NCI-H774 (cell line): ENCODE results near the gene SPTBN5.

Experiments
- DNase-seq: peaks from one replicate; lab custom pipeline; 2025; lab: John Stamatoyannopoulos, UW

The SPTBN5 gene

DNA sequence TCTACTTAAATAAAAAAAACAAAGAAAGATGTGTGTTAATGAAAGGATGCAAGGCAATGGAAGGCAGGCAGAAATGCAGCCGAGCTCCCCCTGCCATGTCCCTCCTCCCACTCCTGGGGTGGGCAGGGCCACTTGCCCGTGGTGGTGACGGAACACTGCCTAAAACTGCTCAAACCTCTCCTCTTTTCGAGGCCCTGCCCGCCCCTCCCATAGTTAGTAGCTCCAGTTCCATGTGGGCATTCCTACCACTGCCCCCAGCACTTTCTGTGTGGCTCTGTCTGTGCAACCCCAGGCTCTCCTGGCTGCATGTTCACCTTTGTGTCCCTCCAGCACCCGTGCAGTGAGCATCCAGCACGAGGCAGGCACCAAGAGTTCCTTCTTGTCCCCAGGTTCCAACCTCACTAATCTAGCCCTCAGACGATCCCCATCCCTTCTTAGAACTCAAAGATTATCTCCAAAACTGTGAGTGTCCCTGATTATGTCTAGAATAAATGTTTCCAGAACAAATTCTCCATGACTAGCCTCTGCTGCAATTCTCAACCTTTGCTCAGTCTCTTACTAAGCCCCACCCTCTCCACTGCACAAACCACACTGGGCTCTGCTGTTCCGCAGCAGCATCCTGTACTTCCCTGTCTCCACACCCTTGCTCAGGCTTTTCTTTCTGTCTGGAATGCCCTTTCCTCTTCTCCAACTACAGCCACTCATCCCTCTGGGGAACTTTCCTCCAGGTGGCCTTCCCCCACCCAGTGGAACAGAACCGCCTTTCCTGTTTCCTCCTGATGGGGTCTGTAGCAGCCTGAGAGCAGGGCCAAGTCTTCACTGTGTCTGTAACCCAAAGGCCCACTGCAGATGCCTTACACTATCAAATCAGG, 32.6 kb upstream of the SPTBN5 start:
- DNase-seq, result no peak

DNA sequence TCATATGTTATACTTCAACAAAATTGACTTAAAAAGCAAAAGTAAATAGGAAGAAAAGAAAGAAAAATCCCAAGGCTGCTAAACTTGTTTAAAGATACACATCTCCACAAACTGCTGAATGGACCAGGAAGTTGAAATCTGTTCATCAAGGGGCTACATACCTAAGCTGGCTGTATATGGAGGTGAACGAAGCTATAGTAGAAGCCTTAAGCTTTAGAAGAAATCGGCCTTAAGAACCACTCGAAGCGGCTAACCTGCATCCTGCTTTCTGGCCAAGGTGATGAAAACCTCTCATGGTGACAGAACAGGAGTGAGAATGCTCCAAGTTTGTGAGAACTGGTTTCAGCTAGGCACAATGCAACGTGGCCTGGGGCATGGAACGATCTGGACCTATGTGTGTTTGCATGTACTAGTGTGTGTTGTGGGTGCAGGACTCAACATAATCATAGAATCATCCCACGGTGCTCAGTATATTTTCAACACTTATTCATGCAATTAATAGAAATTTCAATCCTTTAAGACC, 31.3 kb upstream of the SPTBN5 start:
- DNase-seq, result no peak

DNA sequence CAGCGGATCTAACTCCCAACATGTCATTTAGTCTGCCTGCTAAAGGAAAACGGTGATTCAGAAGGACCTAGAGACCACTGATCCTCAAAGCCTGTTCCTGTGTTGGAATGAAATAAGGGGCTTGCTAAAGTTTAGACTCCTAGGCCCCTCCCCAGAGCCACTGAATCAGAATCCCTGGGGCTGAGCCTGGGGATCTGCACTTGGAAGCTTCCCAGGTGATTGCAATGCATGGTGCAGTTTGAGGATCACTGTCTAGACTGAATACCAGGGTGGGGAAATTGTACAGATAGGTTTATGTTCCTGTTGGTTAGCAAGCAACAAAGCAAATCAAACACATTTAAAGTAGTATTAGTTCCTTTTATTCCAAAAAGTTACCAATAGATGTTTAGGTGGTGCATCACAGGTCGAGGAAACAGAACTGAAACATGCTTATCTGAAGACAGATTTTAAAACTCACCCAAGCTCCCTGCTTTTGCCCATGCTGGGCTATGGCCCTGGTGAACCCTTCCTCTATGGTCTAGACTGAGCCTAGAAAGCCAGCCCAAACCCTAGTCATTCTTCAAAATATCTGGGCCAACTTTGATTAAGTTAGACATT, 29.6 kb upstream of the SPTBN5 start:
- no peak for DNase-seq

DNA sequence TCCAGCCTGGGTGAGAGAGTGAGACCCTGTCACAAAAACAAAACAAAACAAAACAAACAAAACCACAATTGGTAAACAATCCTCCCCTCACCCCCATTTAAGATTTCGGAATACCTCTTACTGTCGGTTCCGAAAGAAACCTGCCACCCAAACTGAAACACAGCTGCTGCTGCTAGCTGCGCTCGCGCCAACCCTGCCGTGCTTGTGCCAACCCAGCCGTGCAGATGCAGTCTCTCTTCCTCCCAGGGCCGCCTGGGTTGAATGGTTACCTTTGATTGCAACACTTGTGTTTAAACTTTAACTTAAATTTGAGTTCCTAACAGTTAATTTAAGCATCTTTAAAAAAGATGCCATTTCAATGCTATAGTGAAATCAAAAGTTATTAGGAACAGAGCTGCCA, 28.5 kb upstream of the SPTBN5 start:
- DNase-seq, result no peak

DNA sequence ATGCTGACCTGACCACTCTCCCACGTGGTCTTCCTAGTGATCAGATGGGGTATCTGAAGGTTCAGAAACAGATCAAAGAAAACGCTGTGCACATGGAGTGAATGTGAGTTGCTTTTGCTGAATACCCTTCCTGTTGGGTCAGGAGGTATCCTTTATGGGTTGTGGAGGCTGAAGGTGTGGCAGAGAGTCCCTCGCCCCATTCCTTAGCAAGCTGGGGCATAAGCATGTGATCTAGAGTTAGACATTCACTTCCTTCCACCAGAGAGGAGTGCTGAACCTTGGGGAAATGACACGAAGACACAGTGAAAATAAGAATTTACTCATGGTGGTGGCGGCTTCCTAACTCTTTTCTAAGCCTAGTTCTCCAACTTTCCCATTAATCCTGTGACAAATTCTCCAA, 27.8 kb upstream of the SPTBN5 start:
- DNase-seq, result no peak

DNA sequence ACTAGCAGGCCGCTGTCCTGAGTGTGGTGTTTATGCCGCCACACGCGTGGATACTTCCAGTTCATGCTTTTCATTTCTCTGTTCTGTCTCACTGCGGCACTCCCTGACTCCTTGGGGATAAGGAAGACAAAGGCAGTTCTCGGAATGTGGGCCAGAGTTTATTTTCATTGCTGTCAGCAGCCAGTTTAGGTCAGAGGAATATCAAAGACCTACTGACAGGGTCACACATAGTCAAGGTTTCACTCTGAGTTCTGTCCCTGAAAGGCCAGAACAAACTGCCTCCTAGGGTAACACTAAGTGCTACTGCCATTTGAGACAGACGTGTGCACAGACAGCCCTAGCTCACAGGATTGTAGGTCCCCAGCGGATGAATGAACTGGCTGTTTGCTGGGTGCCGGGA, 27.3 kb upstream of the SPTBN5 start:
- no peak for DNase-seq

DNA sequence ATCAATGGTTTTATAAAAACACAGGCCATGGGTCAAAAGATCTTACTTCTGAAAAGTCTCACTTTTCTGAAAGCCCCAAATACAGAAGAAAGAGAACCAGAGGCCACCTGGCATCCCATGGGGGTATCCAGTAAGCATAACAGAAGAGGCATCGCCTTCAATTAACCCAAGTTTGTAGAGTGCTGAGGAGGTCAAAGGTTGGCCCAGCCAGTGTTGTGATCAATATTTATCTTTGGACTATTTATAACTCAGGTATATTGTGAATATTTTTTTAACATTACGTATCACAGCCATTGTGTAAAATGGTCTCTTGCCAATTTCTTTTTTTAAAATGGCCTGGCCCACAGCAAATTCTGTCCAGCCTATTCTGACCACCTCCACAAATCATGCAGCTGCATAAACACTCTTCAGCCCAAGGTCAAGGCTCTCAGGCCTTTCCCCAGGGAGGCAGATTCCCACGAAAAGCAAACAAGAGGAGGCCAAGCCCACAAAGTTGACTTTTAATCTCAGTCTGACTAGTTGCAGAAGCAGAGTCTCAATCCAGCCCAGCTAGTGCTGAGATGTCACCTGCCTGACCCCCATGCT, 26.2 kb upstream of the SPTBN5 start:
- peak; percentile 20 for DNase-seq

DNA sequence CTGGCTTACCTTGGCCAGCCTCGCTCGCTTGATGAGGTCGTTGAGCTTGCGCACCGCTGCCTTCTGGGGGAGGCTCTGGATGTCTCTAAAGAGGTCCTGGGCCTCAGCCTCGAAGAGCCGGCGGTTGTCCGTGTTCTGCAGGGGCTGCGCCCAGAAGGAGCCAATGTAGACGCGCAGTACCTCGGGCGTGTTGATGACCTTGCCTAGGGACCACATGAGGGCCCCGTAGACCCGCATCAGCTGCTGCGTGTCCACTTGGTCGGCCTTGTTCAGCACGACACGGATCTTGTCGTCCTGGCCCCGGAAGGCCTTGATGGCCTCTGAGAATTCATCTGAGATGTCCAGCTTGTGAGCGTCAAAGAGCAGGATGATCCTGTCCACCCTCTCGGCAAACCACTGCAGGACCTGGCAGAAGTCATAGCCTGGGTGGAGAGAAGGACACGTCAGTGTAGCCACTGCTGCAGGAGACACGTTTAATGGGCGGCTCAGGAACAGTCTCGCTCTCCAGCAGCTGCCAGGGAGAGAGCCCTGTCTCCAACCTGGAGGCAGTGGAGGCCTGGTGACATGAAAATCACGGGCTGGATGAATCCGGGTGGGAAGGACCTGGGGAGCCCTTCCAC, 25.5 kb upstream of the SPTBN5 start:
- DNase-seq, result no peak

DNA sequence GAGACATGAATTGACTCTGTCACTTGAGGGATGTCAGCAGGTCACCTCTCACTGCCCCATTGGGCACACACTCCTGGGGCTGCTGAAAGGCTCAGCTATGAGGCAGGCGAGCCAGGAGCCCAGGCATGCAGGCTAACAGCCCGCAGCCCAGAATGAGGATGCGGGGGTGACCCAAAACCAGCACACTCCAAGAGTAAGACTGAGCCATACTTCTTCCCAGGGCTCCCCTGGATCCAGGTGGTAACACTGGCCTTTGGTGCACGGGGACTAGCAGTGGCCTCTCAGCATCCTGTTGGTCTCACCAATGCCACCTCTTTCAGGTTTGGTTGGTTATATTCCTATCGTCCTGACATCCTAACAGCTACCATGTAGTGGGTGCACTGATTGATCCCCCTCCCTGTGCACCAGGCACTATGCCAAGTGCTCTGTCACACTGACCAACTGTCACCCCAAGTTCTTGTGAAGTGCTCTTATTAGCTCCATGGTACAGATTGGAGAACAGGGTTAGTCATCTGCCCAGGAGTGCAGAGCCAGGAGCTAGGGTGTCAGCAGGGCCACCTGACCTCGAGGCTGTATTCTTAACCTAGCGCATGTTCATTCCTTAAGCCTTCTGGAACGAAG, 24.8 kb upstream of the SPTBN5 start:
- no peak for DNase-seq

DNA sequence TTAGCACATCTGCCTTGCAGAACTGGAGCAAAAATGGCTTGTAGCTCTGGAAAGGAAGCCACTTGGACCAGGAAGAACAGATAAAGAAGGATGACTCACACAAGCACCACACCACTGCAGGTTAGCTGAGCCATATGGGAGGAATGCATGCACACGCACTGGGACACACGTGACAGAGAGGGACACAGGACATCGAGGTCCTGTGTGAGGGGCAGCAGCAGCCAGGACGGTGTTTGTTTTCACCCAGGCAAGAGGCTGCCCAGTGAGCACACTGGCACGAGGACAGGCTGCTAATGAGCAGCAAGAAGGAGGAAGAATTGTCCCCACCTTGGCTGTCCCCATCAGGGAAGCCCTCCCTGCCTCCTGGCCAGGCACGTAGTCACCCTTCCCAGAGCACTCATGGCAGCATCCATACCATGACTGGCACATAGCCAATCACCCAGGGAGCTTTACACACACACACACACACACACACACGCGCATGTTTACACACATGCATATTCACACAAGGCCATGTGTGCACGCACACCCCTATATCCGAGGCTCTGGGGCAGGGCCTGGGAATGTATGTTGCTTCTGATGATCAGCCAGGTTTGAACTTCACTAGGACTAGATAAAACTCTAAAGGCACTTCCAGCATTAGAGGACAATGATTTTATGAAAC, 24.0 kb upstream of the SPTBN5 start:
- DNase-seq, result no peak

DNA sequence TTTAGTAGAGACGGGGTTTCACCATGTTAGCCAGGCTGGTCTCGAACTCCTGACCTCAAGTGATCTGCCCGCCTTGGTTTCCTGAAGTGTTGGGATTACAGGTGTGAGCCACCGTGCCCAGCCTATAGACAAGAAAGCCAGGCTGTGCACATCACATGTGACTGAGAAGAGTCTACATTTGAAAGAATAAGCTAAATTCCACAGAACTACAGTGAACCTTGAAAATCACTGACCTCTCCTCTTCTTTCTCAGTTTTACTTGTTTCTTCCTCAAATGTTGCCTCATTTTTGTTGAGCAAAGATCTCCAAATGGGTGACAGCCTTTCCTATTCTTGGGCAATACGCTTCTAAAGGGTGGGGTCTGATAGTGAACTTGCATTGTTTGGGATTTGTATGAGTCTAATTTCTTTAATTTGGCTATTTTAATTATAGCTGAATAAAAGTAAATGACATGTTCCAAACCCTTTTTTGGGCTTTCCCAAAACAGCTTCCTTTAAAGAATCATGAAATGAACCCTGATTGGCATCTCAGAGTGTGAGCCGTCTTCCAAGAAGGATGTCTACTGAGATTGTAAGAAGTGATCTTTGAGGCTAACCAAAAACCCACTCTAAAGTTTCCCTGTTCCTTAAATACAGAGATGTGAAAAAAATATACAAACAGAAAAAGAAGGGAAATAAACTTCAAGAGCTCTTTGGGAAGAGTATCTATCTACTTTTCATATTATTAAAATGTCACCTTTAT, 21.6 kb upstream of the SPTBN5 start:
- no peak for DNase-seq

DNA sequence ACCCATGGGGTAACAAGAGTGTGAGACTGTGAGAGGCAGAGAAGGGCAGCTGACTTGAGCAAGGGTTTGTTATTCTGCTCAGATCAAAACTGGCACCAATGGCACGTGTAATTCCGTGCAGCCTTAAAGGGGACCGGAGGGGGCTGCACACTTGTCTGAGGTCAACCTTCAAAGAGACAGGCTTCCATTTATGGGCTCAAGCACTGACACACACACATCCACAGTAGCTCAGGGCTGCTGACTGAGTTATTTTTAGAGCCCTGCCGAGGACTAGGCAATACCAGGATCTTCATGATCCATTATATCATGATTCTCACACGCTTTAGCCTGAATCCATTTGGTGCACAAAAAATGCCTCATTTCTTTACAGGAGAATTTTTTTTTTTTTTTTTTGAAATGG, 20.6 kb upstream of the SPTBN5 start:
- no peak for DNase-seq

DNA sequence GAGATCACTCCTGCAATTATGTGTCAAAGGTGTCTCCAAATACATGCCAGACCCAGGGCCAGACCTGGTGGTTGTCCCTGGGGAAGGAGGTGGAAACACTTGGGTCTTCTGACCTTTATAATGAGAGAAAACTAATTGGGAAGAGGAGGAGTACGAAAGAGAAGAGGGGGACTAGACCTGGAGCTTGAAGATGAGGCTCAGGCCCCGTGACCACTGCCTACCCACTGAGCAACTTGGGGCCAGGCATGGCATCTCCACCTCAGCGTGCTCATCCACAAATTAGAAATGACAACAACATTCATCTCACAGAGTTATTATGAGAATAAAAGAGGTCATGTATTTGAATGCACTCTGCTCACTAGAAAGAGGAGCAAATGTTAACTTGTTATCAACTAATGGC, 19.4 kb upstream of the SPTBN5 start:
- no peak for DNase-seq

DNA sequence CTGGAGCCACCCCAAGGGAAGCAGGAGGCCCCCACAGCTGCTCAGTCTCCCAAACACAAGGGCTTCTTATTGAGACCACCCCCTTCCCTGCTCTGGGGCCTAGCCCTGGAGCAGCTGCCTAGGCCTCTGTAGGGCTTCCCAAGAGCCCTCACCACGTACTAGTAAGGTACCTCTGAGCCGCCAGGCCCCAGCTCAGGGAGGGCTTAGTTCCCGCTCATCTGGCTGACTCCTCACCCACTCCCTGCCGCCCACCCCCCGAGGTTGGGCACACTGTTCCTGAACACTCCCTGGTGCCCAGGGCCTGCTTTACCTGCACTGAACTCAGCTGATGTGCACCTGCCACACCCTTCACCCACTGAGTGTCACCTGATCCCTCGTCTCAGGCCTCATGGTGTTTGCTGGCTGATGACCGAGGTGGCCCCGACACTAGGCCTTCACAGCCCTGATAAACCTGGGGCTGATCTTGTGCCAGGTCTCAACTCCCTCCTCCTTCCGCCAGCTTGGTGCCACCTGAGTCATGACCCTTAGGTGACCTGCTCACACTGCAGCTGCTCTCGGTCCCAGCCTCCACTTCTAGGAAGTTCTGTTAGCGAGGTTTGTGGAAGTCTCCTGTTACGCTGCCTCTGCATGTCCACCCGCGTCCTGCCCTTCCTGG, 18.0 kb upstream of the SPTBN5 start:
- DNase-seq, result no peak

DNA sequence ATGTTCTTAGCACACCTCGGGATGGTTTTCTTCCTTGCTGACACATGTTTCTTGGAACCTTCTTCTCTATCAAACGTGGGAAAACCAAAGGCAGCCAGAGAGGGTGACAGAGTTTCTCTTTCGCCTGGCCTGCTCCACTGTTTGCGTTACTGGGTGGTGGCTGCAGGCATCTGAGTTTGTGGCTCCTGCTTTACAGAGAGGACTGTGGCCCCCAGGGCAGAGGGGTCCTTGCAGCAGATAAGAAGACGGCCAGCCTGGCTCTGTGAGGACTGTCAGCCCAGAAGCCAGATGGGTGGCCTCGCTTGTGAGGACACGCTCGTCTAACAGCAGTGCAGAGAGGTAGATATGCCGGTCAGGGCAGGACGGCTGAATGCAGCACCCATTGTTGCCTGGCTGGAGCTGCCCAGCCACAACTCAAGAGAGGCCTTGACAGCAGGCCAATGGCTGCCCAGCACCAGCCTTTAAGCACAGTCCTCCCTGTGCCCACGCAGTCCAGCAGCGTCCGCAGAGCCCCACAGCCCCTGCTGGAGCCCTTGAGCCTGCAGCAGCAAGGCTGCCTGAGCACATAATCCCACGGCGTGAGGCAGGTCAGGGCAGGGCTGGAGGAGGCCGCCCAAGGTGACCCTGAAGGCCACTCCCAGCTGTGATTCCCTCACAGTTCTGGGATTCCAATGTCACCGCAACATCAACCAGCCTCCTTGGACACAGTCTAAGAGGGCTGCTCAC, 15.0 kb upstream of the SPTBN5 start:
- DNase-seq, result no peak

DNA sequence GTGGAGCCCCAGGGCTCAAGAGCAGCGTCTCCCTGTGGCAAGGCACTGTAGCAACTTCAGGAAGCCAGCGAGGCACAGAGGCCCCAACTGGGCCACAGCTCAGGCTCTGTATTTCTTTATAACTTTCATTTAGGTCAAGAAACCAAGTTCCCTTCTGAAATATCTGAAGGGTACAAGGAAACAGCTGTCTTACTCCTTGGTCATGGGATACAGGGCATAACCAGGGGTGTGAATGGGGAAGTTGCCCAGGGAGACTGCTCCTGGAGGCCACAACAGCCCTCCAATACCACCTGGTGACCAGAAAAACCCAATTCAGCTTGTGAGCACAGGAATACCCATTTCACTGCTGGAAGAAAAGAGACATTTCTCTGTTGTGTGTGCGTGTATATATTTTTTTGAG, 13.3 kb upstream of the SPTBN5 start:
- DNase-seq, result no peak

DNA sequence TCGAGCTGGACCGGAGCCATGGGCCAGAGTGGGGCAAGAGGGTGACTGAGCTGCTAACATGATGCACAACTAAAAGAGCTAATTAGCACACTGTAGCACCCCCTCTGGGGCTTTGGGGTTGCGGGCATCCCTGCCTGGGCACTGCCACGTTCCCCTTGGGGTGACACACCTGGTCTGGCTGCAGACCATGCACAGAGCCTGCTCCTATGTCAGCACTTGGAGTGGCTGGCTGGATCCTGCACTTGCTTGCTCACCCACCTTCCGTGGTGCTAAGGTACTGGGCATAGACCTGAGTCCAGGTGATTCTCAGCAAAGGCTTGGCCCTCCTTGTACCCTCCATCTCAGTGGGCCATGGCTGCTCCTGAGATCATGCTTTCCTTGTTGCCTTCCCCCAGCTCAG, 12.8 kb upstream of the SPTBN5 start:
- DNase-seq, result no peak

DNA sequence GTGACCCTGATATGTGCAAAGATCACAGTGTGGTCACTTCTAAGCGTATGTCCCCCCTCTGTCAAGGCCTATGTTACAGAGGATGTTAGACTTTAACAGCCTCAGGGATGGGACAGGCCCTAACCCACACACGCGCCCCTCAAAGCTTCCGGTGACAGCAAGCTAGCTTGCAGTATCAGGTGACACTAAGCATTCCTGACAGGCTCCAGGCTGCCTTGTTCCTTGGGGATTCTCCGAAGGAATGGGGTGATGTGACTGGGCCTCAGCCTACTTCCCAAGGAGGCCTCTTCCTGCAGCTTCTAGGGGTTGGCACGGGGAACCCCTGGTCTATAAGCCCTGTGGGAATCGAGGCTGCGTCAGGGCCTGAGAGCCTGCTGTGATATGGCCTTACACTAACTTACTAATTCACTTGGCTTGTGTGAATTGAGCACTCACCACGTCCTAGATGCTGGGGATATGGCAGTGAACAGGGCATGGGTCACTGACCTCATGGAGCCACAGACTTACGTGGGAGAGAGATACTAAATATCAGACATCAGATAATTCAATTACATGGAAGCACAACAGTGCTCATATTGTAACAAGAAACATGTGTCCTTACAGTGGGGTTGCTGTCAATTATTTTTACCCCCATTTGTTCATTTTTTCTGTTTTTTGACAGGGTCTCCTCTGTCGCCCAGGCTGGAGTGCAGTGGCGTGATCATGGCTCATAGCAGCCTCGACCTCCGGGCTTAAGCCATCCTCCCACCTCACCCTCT, 11.4 kb upstream of the SPTBN5 start:
- no peak for DNase-seq

DNA sequence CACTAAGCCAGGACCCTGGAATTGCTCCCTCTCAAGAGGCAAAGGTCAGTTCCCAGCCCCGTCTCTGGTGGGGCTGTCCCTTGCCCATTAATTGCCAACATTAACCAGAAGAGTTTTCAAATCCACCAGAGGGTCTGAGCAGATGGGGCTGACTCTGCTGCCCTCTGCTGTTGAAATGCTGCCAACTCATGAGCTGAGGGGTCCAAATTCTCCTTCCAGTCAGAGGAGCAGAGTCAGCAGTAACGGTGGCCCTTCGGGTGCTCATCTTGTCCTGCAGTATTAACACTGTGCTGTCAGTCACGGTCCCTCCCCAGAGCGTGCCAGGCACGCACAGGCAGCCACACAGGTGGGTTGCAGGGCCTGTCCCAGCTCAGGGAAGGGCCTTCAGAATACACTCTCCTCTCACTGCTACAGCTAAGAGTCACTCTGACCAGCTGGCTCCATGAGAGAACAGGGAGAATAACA, 10.7 kb upstream of the SPTBN5 start:
- peak; percentile 40 for DNase-seq
